ENCODE results near the gene EARS2. TPM values are rescaled to one million over a fixed set of nuclear protein-coding genes. Genes with fewer than 3 reads are reported as not detected.

EARS2 gene
- total RNA-seq, 5 donors from 2014 or later (not counting 1 experiment from before 2014, with no cell fraction given) = 10.8 to 19.4 (median 15.9) TPM

- Mint-ChIP-seq H3K9me3 (no peaks in the 10 kb centered on the region), H3K27me3 (no peaks in the 10 kb centered on the region), H3K4me1 (peaks cover 30 to 43% (median 32%) of the 10 kb centered on the region in 3 donors), H3K4me3 (no peak overlapping the region), H3K27ac (no peak overlapping the region), H3K36me3 (peaks cover 27% of the 10 kb centered on the region)
- Histone ChIP-seq H3K4me1 (ENCODE audit: control insufficient read depth in 1 of 2, extremely low read depth in 1 of 2, insufficient read depth in 2 of 2, low read length in 2 of 2) (peaks cover 0 to 34% of the 10 kb centered on the region in 2 experiments), H3K4me3 (ENCODE audit: control insufficient read depth in 1 of 2, extremely low read depth in 1 of 2, low read length in 1 of 2) (no peak overlapping the region), H3K36me3 (ENCODE audit: control insufficient read depth in 2 of 2, extremely low read depth in 1 of 2, insufficient read depth in 1 of 2, low read length in 1 of 2) (peaks cover 0 to 15% of the 10 kb centered on the region in 2 donors), H3K27ac (ENCODE audit: low read length) (no peak overlapping the region), H3K27me3 (replicated peaks in 1 of 2; ENCODE audit: control insufficient read depth in 2 of 2, extremely low read depth in 1 of 2, insufficient read depth in 2 of 2, low read length in 1 of 2) (no peaks in the 10 kb centered on the region), H3K9me3 (no peaks in the 10 kb centered on the region)
- no peak for DNase-seq
- ChIA-PET POLR2A (no interaction called here), CTCF (no interaction called here)
- WGBS (ENCODE audit: insufficient coverage) = no CpG with 5 or more reads among the region's 3 CpGs
- no peak for ATAC-seq (replicated peaks in 1 of 4)
Observed at GRCh38 chr16:23518435-23518891, 38.7 kb downstream of the EARS2 start.

GRCh38 chr16:23516366-23517137, 40.6 kb downstream of the EARS2 start:
- H3K27me3 ChIP-seq (replicated peaks in 1 of 2; ENCODE audit: control insufficient read depth in 2 of 2, extremely low read depth in 1 of 2, insufficient read depth in 2 of 2, low read length in 1 of 2) = no peaks in the 10 kb centered on the region
- ChIA-PET POLR2A (no interaction called here), CTCF (no interaction called here)
- no peaks in the 10 kb centered on the region for H3K9me3 ChIP-seq
- no peak overlapping the region for H3K4me3 ChIP-seq (ENCODE audit: control insufficient read depth in 1 of 2, extremely low read depth in 1 of 2, low read length in 1 of 2)
- Mint-ChIP-seq H3K36me3 (peaks cover 8% of the 10 kb centered on the region), H3K27ac (peak overlapping the region; percentile 29 to 48), H3K9me3 (no peaks in the 10 kb centered on the region), H3K4me1 (peaks cover 32 to 51% (median 36%) of the 10 kb centered on the region in 3 donors), H3K4me3 (no peak overlapping the region), H3K27me3 (no peaks in the 10 kb centered on the region)
- ATAC-seq (replicated peaks in 1 of 4) (no peak), DNase-seq (peak in 1 of 35 experiments; percentile 33)
- H3K4me1 ChIP-seq (ENCODE audit: control insufficient read depth in 1 of 2, extremely low read depth in 1 of 2, insufficient read depth in 2 of 2, low read length in 2 of 2) = peaks cover 0 to 34% of the 10 kb centered on the region in 2 experiments
- peaks cover 0 to under 1% of the 10 kb centered on the region in 2 donors for H3K36me3 ChIP-seq (ENCODE audit: control insufficient read depth in 2 of 2, extremely low read depth in 1 of 2, insufficient read depth in 1 of 2, low read length in 1 of 2)
- no peak overlapping the region for H3K27ac ChIP-seq (ENCODE audit: low read length)
- WGBS (ENCODE audit: insufficient coverage) = 50% methylated on average over 1 of the region's 4 CpGs

DNA sequence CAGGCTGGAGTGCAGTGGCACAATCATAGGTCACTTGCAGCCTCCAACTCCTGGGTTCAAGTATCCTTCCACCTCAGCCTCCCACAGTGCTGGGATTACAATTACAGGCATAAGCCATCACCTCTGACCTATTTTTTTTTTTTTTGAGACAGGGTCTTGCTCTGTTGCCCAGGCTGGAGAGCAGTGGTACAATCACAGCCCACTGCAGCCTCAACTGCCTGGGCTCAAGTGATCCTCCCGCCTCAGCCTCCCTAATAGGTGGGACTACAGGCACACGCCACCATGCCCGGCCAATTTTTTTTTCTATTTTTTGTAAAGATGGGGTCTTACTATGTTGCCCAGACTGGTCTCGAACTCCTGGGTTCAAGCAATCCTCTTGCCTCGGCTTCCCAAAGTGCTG, 41.3 kb downstream of the EARS2 start:
- DNase-seq = no peak
- Histone ChIP-seq H3K36me3 (ENCODE audit: control insufficient read depth in 2 of 2, extremely low read depth in 1 of 2, insufficient read depth in 1 of 2, low read length in 1 of 2) (no peaks in the 10 kb centered on the region), H3K4me3 (ENCODE audit: control insufficient read depth in 1 of 2, extremely low read depth in 1 of 2, low read length in 1 of 2) (no peak overlapping the region), H3K4me1 (ENCODE audit: control insufficient read depth in 1 of 2, extremely low read depth in 1 of 2, insufficient read depth in 2 of 2, low read length in 2 of 2) (peaks cover 0 to 37% of the 10 kb centered on the region in 2 experiments), H3K27ac (ENCODE audit: low read length) (no peak overlapping the region), H3K27me3 (replicated peaks in 1 of 2; ENCODE audit: control insufficient read depth in 2 of 2, extremely low read depth in 1 of 2, insufficient read depth in 2 of 2, low read length in 1 of 2) (no peaks in the 10 kb centered on the region), H3K9me3 (no peaks in the 10 kb centered on the region)
- Mint-ChIP-seq H3K9me3 (no peaks in the 10 kb centered on the region), H3K27me3 (no peaks in the 10 kb centered on the region), H3K36me3 (peaks cover 6% of the 10 kb centered on the region), H3K4me3 (peak overlapping the region in 1 of 3 donors; percentile 28), H3K4me1 (peaks cover 35 to 54% (median 43%) of the 10 kb centered on the region in 3 donors), H3K27ac (peak overlapping the region; percentile 48 to 75)
- ChIA-PET POLR2A (interaction anchor here in 1 of 2 donors (0.6 kb wide), 1 partner anchor 1806 kb away, joined by 4 read pairs; no protein-coding TSS in a partner anchor), CTCF (interaction anchor here in 1 of 2 donors (0.6 kb wide), 1 partner anchor 25 kb away, joined by 5 read pairs; no protein-coding TSS in a partner anchor)
- no peak for ATAC-seq (replicated peaks in 1 of 4)
- 100% methylated on average over 1 of the region's 5 CpGs for WGBS (ENCODE audit: insufficient coverage)

- H3K4me1 ChIP-seq (ENCODE audit: control insufficient read depth in 1 of 2, extremely low read depth in 1 of 2, insufficient read depth in 2 of 2, low read length in 2 of 2) = peaks cover 3 to 42% of the 10 kb centered on the region in 2 experiments
- H3K36me3 Mint-ChIP-seq = peaks cover 5% of the 10 kb centered on the region
- no peaks in the 10 kb centered on the region for H3K27me3 Mint-ChIP-seq
- H3K9me3 ChIP-seq = no peaks in the 10 kb centered on the region
- peak in 17 of 35 experiments; percentile 10 to 63 (median 18) for DNase-seq
- peak; percentile 17 to 34 (median 32) for ATAC-seq (replicated peaks in 1 of 4)
- WGBS (ENCODE audit: insufficient coverage) = 0% methylated on average over 2 of the region's 7 CpGs
- H3K27ac ChIP-seq (ENCODE audit: low read length) = peak overlapping the region; percentile 1
- H3K9me3 Mint-ChIP-seq = no peaks in the 10 kb centered on the region
- peak overlapping the region; percentile 65 to 88 for H3K27ac Mint-ChIP-seq
- no peak overlapping the region for H3K4me3 ChIP-seq (ENCODE audit: control insufficient read depth in 1 of 2, extremely low read depth in 1 of 2, low read length in 1 of 2)
- CTCF ChIA-PET = no interaction called here
- H3K27me3 ChIP-seq (replicated peaks in 1 of 2; ENCODE audit: control insufficient read depth in 2 of 2, extremely low read depth in 1 of 2, insufficient read depth in 2 of 2, low read length in 1 of 2) = no peaks in the 10 kb centered on the region
- POLR2A ChIA-PET = no interaction called here
- peak overlapping the region in 1 of 3 donors; percentile 57 for H3K4me3 Mint-ChIP-seq
- peaks cover 39 to 60% (median 51%) of the 10 kb centered on the region in 3 donors for H3K4me1 Mint-ChIP-seq
- no peaks in the 10 kb centered on the region for H3K36me3 ChIP-seq (ENCODE audit: control insufficient read depth in 2 of 2, extremely low read depth in 1 of 2, insufficient read depth in 1 of 2, low read length in 1 of 2)
Observed at GRCh38 chr16:23514381-23515152, 42.6 kb downstream of the EARS2 start.

DNA sequence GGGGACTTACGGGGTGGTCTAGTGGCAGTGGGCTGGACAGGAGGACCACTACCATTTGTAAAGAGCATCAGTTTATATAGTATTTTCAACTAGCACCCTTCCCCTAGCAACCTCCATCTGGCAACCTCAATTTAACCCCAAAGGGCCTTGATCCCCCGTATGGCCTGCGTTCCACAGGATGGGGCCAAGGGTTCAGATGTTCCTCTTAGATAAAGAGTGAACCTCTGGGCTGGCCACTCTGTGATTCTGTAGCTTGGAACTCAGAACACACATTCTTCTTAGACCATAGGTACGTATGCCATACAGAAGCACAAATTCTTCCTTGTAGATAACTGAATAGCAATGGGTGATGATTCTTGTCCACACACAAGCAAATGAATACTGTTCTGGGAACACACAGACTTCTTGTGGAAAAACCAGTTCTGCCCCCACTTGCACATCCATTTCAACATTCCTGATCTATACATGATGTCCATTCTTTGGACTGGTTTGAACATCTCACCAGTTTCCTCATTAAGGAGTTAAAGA, 44.9 kb downstream of the EARS2 start:
- WGBS (ENCODE audit: insufficient coverage) = 86% methylated on average over 2 of the region's 4 CpGs
- peaks cover 52 to 69% (median 68%) of the 10 kb centered on the region in 3 donors for H3K4me1 Mint-ChIP-seq

DNA sequence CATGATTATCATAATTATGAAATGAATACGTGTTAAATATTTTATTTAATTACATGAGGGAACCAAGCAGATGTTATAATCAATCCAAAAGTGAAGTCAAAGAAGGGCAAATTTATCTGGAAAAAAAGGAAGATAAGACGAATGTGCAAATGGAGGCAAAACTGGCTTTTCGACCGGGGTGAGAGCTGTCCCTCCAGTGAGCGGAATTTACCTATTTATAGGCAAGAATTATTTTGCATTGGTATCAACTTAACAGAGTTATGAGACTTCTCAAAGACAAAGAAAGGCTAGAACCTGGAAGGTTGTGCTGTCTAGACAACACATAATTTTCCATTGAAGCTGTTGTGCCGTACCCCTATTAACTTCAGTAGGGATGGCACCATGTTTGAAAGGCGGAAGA, 45.4 kb downstream of the EARS2 start:
- ChIA-PET POLR2A (no interaction called here), CTCF (no interaction called here)

More for the DNA sequence above, 44.9 kb downstream of the EARS2 start:
- Histone ChIP-seq H3K27ac (ENCODE audit: low read length) (no peak overlapping the region), H3K4me1 (ENCODE audit: control insufficient read depth in 1 of 2, extremely low read depth in 1 of 2, insufficient read depth in 2 of 2, low read length in 2 of 2) (peaks cover 3 to 61% of the 10 kb centered on the region in 2 experiments), H3K36me3 (ENCODE audit: control insufficient read depth in 2 of 2, extremely low read depth in 1 of 2, insufficient read depth in 1 of 2, low read length in 1 of 2) (no peaks in the 10 kb centered on the region), H3K4me3 (ENCODE audit: control insufficient read depth in 1 of 2, extremely low read depth in 1 of 2, low read length in 1 of 2) (no peak overlapping the region), H3K9me3 (no peaks in the 10 kb centered on the region), H3K27me3 (replicated peaks in 1 of 2; ENCODE audit: control insufficient read depth in 2 of 2, extremely low read depth in 1 of 2, insufficient read depth in 2 of 2, low read length in 1 of 2) (no peaks in the 10 kb centered on the region)
- DNase-seq = no peak
- H3K36me3 Mint-ChIP-seq = peaks cover 6% of the 10 kb centered on the region
- no peaks in the 10 kb centered on the region for H3K27me3 Mint-ChIP-seq
- H3K4me3 Mint-ChIP-seq = no peak overlapping the region
- no peak overlapping the region for H3K27ac Mint-ChIP-seq
- POLR2A ChIA-PET = no interaction called here
- no peak for ATAC-seq (replicated peaks in 1 of 4)
- H3K9me3 Mint-ChIP-seq = no peaks in the 10 kb centered on the region
- CTCF ChIA-PET = no interaction called here

More for the DNA sequence above, 45.4 kb downstream of the EARS2 start:
- 70% methylated on average over 2 of the region's 7 CpGs for WGBS (ENCODE audit: insufficient coverage)
- Mint-ChIP-seq H3K36me3 (peaks cover 6% of the 10 kb centered on the region), H3K4me3 (peak overlapping the region; percentile 82 to 90 (median 84)), H3K27me3 (no peaks in the 10 kb centered on the region), H3K9me3 (no peaks in the 10 kb centered on the region), H3K27ac (no peak overlapping the region), H3K4me1 (peaks cover 55 to 73% (median 71%) of the 10 kb centered on the region in 3 donors)
- Histone ChIP-seq H3K27ac (ENCODE audit: low read length) (no peak overlapping the region), H3K9me3 (no peaks in the 10 kb centered on the region), H3K36me3 (ENCODE audit: control insufficient read depth in 2 of 2, extremely low read depth in 1 of 2, insufficient read depth in 1 of 2, low read length in 1 of 2) (no peaks in the 10 kb centered on the region), H3K4me1 (ENCODE audit: control insufficient read depth in 1 of 2, extremely low read depth in 1 of 2, insufficient read depth in 2 of 2, low read length in 2 of 2) (peaks cover 3 to 64% of the 10 kb centered on the region in 2 experiments), H3K27me3 (replicated peaks in 1 of 2; ENCODE audit: control insufficient read depth in 2 of 2, extremely low read depth in 1 of 2, insufficient read depth in 2 of 2, low read length in 1 of 2) (no peaks in the 10 kb centered on the region), H3K4me3 (ENCODE audit: control insufficient read depth in 1 of 2, extremely low read depth in 1 of 2, low read length in 1 of 2) (no peak overlapping the region)
- DNase-seq = no peak
- no peak for ATAC-seq (replicated peaks in 1 of 4)
